22Rv1 (cell line): ENCODE measurements around the gene ATP8B4.

Experiments used
- ZFX ChIP-seq: fragments of 450-650 bp; IDR thresholded peaks from 2 replicates; pipeline ENCODE4 v1.6.1; 2017; ENCODE audit warnings: antibody characterized with exemption, borderline replicate concordance
- TF ChIP-seq, protein P1 (sequence below): fragments of 450-650 bp; IDR thresholded peaks from 2 replicates; pipeline ENCODE4 v1.5.1; 2017; ENCODE audit warnings: mild to moderate bottlenecking

DNA sequence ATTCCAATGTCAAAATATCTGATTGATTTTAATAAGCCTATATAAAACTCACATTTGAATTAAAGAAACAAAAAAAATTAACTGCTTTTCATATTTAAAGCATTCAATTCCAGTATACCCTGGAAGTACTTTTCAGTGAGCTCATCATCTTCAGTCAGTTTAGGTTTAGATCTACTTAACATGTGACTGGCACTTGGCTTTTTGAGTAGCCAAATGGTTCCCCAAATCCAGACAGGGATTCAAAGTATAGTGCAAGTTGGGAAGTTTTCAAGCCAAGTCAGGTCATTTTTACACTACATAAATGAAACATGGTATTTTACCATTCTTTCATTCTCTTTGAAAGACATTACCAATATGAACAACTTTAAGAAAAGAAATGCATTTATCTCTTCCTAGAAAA lies 57.5 kb downstream of the ATP8B4 start:
- TF ChIP-seq, protein P1, sequence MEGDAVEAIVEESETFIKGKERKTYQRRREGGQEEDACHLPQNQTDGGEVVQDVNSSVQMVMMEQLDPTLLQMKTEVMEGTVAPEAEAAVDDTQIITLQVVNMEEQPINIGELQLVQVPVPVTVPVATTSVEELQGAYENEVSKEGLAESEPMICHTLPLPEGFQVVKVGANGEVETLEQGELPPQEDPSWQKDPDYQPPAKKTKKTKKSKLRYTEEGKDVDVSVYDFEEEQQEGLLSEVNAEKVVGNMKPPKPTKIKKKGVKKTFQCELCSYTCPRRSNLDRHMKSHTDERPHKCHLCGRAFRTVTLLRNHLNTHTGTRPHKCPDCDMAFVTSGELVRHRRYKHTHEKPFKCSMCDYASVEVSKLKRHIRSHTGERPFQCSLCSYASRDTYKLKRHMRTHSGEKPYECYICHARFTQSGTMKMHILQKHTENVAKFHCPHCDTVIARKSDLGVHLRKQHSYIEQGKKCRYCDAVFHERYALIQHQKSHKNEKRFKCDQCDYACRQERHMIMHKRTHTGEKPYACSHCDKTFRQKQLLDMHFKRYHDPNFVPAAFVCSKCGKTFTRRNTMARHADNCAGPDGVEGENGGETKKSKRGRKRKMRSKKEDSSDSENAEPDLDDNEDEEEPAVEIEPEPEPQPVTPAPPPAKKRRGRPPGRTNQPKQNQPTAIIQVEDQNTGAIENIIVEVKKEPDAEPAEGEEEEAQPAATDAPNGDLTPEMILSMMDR = no peak
- no peak for TF ChIP-seq ZFX
